SU-DHL-6 (cell line): ENCODE data around the gene SELENOO.

ENCODE experiments used
- H2AFZ ChIP-seq: fragments of 200-600 bp; sonication (generic); 2 replicates; pipeline ENCODE4 v1.6.1; 2014; ENCODE audit warnings: low read depth, mild to moderate bottlenecking, moderate library complexity, mixed read lengths, antibody characterized with exemption, low read length; ENCODE audit not compliant: severe bottlenecking
- H3F3A ChIP-seq: fragments of 200-600 bp; shearing (Covaris generic); 2 replicates; pipeline ENCODE4 v1.6.0; 2016; ENCODE audit warnings: antibody characterized with exemption, mild to moderate bottlenecking; ENCODE audit not compliant: insufficient read depth
- H3K27ac ChIP-seq: fragments of 200-600 bp; sonication (generic); 2 replicates; pipeline ENCODE4 v1.5.1; 2016; ENCODE audit warnings: low read depth, mild to moderate bottlenecking, low read length, moderate library complexity, mixed read lengths
- H3K27me3 ChIP-seq: fragments of 200-600 bp; sonication (generic), shearing (Covaris generic); 2 replicates; pipeline ENCODE4 v1.6.0; 2014; ENCODE audit warnings: mild to moderate bottlenecking, low read length
- H3K36me3 ChIP-seq: fragments of 200-600 bp; sonication (generic); 2 replicates; pipeline ENCODE4 v1.6.1; 2014; ENCODE audit warnings: mild to moderate bottlenecking, low read length, mixed read lengths
- H3K4me2 ChIP-seq: fragments of 300-600, 200-600 bp; shearing (Covaris generic), sonication (generic); 2 replicates; pipeline ENCODE4 v1.6.0; 2014; ENCODE audit warnings: low read length, low read depth, mild to moderate bottlenecking; ENCODE audit not compliant: poor library complexity, severe bottlenecking
- H3K4me3 ChIP-seq: fragments of 200-600 bp; sonication (generic); 2 replicates; pipeline ENCODE4 v1.5.1; 2014; ENCODE audit warnings: antibody characterized with exemption, low read length, mild to moderate bottlenecking, mixed read lengths; ENCODE audit not compliant: insufficient read depth, poor library complexity, severe bottlenecking
- H3K79me2 ChIP-seq: fragments of 200-600 bp; sonication (generic); 2 replicates; pipeline ENCODE4 v1.6.1; 2014; ENCODE audit warnings: mild to moderate bottlenecking, low read length, moderate library complexity; ENCODE audit not compliant: insufficient read depth
- H3K9ac ChIP-seq: fragments of 200-600 bp; sonication (generic); 2 replicates; pipeline ENCODE4 v1.7.0; 2014; ENCODE audit warnings: mild to moderate bottlenecking, low read length
- H3K9me2 ChIP-seq: fragments of 200-600 bp; sonication (generic); replicated peaks from 2 replicates; pipeline ENCODE4 v1.6.1; 2014; ENCODE audit warnings: low read length; ENCODE audit not compliant: insufficient read depth
- H3K9me3 ChIP-seq: fragments of 200-600 bp; sonication (generic); 2 replicates; pipeline ENCODE4 v1.6.1; 2014; ENCODE audit warnings: low read length, mixed read lengths; ENCODE audit not compliant: insufficient read depth
- H4K20me1 ChIP-seq: fragments of 200-600 bp; sonication (generic); 2 replicates; pipeline ENCODE4 v1.6.1; 2014; ENCODE audit warnings: low read depth, mild to moderate bottlenecking, antibody characterized with exemption, low read length, moderate library complexity, mixed read lengths
- CTCF ChIP-seq: fragments of 200-600 bp; sonication (generic); IDR thresholded peaks from one replicate; pipeline ENCODE4 v1.5.1; 2017; ENCODE audit warnings: antibody characterized with exemption, mild to moderate bottlenecking, low read length, moderate library complexity; ENCODE audit not compliant: insufficient read depth, poor library complexity, severe bottlenecking
- EZH2phosphoT487 ChIP-seq: fragments of 200-600 bp; sonication (generic), shearing (Covaris generic); conservative IDR thresholded peaks from 2 replicates; pipeline ENCODE4 v1.6.1; 2018; ENCODE audit warnings: mild to moderate bottlenecking, antibody characterized with exemption, low read length, moderate library complexity, mixed read lengths

The SELENOO gene

GRCh38 chr22:50173983-50174355 lies 26.8 kb upstream of the SELENOO start:
- H3K27me3 ChIP-seq: no peaks in the 10 kb centered on the region
- no peaks in the 10 kb centered on the region for H3K9me2 ChIP-seq
- H3K9me3 ChIP-seq: no peaks in the 10 kb centered on the region
- no peak overlapping the region for H2AFZ ChIP-seq
- H4K20me1 ChIP-seq: no peaks in the 10 kb centered on the region
- H3F3A ChIP-seq: no peaks in the 10 kb centered on the region
- no peaks in the 10 kb centered on the region for H3K36me3 ChIP-seq
- H3K4me2 ChIP-seq: no peak overlapping the region
- H3K79me2 ChIP-seq: no peaks in the 10 kb centered on the region
- no peak overlapping the region for H3K4me3 ChIP-seq
- no peak overlapping the region for H3K9ac ChIP-seq
- no peak for TF ChIP-seq EZH2phosphoT487
- TF ChIP-seq CTCF: no peak
- no peak overlapping the region for H3K27ac ChIP-seq

GRCh38 chr22:50174382-50175190 lies 26.2 kb upstream of the SELENOO start:
- no peaks in the 10 kb centered on the region for H4K20me1 ChIP-seq
- TF ChIP-seq CTCF (no peak), EZH2phosphoT487 (no peak)
- no peak overlapping the region for H3K4me2 ChIP-seq

GRCh38 chr22:50175191-50175461 lies 25.7 kb upstream of the SELENOO start:
- Histone ChIP-seq H4K20me1 (no peaks in the 10 kb centered on the region), H3K9ac (no peak overlapping the region), H3K4me2 (no peak overlapping the region), H3K79me2 (no peaks in the 10 kb centered on the region), H2AFZ (no peak overlapping the region), H3K4me3 (no peak overlapping the region), H3K36me3 (no peaks in the 10 kb centered on the region), H3K27ac (no peak overlapping the region), H3K9me3 (no peaks in the 10 kb centered on the region), H3F3A (no peaks in the 10 kb centered on the region), H3K27me3 (no peaks in the 10 kb centered on the region), H3K9me2 (no peaks in the 10 kb centered on the region)
- TF ChIP-seq EZH2phosphoT487 (no peak), CTCF (no peak)

More at GRCh38 chr22:50174382-50175190, 26.2 kb upstream of the SELENOO start:
- no peaks in the 10 kb centered on the region for H3K9me2 ChIP-seq
- no peak overlapping the region for H3K9ac ChIP-seq
- H3K9me3 ChIP-seq: no peaks in the 10 kb centered on the region
- H3K79me2 ChIP-seq: no peaks in the 10 kb centered on the region
- H3K4me3 ChIP-seq: no peak overlapping the region
- no peak overlapping the region for H3K27ac ChIP-seq
- no peaks in the 10 kb centered on the region for H3F3A ChIP-seq
- no peak overlapping the region for H2AFZ ChIP-seq
- no peaks in the 10 kb centered on the region for H3K36me3 ChIP-seq
- H3K27me3 ChIP-seq: no peaks in the 10 kb centered on the region
